HG02571 (cell line): ENCODE results near the gene SLC49A4.
"Not testable (repeated sequence)": the region's sequence is repeated elsewhere in the genome, so short reads cannot be mapped to it uniquely, and the experiment has no call there.

ENCODE experiments used
- ATAC-seq: cut with Tn5 transposase; IDR thresholded peaks from one replicate; pipeline ENCODE4 v1.9.1; 2021; ENCODE audit warnings: mild to moderate bottlenecking, moderate library complexity; ENCODE audit not compliant: unreplicated experiment

The SLC49A4 gene

GRCh38 chr3:122794779-122795673, at the start of gene SLC49A4:
TSS of gene SLC49A4 (plus strand) at chr3:122795069. CDS start at chr3:122795193, 124 bp downstream.
- peak; percentile 70 for ATAC-seq

- ATAC-seq = no peak
These were observed 49.4 kb upstream of the SLC49A4 start for GRCh38 chr3:122745369-122746021.

DNA sequence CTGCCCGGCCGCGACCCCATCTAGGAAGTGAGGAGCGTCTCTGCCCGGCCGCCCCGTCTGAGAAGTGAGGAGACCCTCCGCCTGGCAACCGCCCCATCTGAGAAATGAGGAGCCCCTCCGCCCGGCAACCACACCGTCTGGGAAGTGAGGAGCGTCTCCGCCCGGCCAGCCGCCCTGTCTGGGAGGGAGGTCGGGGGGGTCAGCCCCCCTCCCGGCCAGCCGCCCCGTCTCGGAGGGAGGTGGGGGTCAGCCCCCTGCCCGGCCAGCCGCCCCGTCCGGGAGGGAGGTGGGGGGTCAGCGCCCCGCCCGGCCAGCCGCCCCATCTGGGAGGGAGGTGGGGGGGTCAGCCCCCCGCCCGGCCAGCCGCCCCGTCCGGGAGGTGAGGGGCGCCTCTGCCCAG, 47.6 kb upstream of the SLC49A4 start:
- not testable (repeated sequence) for ATAC-seq

DNA sequence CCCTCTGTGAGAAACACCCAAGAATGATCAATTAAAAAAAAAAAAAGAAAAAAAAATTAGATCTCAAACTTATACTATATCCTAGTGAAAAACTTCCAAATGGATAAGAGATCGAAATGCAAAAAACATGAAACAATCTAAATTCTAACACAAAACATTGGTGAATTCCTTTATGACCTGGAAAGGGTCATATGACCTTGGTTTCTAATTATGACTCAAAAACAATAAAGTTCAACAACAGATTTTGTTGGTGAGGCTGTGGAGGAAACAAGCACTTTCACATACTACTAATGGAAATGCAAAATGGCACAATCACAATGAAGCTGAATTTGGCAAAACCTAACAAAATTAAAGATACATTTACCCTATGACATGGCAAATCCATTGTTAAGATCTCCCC, 46.5 kb upstream of the SLC49A4 start:
- ATAC-seq = no peak

DNA sequence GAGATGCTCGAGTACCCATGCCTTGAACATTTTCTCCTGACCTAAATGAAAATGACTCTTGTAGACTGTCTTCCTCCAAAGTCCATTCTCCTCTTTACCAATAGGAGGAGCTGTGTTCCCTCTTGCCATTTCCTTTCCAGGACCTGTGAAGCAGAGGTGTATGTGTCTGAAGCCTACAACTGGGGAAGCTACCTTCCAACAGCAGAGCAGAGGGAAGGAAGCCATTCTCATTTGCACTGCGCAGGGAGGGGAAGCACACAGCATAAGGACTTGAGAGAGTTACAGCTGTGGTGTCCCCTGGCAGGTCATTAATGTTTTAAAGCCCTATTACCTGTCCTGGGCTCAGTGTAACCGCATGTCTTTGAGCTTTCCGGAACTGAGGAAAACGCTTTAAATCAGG, 39.9 kb upstream of the SLC49A4 start:
- no peak for ATAC-seq

- ATAC-seq = no peak
These were observed 39.4 kb upstream of the SLC49A4 start for GRCh38 chr3:122755491-122755890.

- ATAC-seq = no peak
These were observed 35.9 kb upstream of the SLC49A4 start for GRCh38 chr3:122758877-122759560.

DNA sequence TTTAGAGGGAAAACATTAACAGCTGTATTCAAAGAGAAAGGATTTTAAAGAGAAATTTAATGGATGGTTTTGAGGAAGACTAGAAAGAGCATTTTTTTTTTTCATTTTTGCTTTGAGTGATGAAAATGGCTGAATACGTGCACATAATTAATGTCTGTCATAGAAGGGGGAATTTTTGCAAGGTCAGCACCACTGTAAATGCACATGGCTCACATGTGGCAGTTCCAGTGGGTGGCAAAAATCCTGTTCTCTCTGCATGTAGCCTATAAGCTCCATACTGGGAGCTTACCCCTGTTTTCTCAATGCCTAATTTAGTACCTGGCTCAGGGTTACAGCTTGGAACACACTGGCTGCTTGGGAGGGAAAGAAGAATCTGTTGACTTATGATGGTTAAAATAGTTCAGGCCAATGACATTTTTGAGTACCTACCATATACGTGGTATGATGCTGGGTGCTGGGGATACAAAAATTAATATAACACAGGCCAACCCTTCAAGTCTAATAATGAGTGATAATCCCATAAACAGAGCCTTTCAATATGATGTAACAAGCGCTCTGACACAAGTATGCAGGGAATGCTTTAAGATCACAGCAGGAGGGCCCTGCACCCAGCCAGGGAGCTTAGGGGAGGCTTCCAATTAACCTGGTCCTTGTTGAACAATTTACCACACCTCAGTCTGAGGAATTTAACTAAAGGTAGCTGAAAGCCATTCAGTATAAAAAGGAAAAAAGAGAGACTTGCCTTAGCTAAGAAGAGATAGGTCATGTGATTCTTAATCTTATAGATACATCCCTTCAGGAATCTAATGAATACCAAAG, 34.2 kb upstream of the SLC49A4 start:
- no peak for ATAC-seq

GRCh38 chr3:122766430-122766829, 28.4 kb upstream of the SLC49A4 start:
- no peak for ATAC-seq

DNA sequence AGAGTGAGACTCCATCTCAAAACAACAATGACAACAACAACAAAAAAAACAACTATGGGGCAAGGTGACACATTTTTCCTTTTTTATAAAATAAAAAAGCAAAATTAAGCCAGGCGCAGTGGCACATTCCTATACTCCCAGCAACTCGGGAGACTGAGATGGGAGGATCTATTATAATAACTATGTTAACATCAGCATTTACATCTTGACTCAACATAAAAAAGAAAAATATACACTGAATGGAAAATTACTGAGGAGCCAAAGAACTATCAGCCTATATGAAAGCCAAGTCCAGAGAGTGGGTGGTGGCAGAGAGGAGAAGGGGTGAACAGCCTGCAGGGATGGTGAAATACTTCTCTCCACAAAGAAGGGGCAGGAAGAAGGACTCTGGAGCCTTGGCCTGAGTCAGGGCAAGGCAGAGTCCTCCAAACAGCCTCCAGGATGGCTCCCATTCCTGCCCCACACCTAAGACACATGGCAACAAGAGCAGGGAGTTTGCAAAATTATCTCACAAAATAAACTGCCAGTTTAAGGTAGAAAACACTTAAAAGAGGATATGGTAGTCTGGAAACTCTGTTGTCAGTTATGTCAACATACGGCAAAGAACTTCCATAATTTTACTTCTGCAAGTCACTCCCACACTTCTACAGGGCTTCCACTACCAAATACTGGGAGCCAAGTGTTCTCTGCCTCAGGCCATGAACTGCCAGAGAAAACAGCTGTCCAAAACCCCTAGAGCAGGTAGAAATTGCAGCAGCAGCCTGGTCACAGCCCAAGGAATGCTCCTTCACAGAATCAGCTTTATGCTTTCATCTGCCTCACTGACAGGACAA, 27.1 kb upstream of the SLC49A4 start:
- no peak for ATAC-seq

DNA sequence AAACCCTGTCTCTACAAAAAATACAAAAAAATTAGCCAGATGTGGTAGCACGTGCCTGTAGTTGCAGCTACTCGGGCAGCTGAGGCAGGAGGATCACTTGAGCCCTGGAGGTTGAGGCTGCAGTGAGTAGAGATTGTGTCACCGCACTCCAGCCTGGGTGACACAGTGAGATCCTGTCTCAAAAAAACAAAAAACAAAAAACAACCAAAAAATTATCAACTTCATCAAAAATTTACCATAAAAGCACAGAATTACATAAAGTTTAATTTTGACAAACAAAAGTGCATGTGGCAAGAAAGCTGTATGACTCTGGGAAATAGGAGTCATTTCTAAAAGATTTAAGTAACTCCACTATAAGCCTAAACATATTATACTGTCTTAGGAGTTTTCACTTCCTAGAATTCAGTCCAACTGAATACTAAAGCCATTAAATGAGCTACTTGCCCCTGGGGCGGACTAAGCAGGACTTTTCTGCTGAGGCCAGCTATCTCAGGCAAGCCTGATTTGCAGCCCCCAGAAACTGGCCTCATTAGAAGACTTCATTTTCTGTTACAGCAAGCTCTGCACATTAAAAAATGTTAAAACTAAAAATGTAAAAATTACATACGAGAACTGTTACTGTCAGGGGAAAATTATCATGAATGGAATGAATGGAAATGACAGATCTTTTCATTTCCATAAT, 24.2 kb upstream of the SLC49A4 start:
- no peak for ATAC-seq

DNA sequence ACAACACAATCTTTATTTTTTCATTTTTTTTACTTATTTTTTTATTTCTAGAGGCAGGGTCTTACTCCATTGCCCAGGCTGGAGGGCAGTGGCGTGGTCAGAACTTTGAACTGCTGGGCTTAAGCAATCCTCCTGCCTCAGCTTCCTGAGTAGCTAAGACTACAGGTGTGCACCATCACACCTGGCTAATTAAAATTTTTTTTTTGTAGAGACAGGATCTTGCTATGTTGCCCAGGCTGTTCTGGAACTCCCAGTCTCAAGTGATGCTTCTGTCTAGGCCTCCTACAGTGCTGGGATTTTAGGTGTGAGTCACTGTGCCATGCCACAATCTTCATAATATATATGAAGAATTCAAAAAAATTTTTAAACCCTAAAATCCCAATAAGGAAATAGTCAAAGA, 22.0 kb upstream of the SLC49A4 start:
- no peak for ATAC-seq

GRCh38 chr3:122773944-122774509, 20.8 kb upstream of the SLC49A4 start:
- ATAC-seq = no peak

DNA sequence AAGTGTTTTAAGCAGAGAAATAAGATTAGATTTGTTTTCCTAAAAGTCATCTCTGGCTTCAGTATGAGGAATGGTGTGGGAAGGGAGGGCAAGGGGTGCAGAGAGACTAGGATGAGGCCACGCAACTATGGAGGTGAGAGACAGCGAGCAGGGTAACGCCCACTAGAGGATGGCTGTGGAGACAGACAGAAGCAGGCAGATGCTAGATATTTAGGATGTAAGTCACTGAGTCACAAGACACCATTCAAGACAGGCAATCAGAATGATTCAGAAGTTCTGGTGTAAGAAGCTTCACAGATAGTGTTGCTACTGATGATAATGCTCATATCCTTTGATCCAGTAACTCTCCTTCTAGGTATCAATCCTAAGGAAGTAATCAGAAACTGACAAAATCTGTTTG, 20.3 kb upstream of the SLC49A4 start:
- ATAC-seq = no peak

DNA sequence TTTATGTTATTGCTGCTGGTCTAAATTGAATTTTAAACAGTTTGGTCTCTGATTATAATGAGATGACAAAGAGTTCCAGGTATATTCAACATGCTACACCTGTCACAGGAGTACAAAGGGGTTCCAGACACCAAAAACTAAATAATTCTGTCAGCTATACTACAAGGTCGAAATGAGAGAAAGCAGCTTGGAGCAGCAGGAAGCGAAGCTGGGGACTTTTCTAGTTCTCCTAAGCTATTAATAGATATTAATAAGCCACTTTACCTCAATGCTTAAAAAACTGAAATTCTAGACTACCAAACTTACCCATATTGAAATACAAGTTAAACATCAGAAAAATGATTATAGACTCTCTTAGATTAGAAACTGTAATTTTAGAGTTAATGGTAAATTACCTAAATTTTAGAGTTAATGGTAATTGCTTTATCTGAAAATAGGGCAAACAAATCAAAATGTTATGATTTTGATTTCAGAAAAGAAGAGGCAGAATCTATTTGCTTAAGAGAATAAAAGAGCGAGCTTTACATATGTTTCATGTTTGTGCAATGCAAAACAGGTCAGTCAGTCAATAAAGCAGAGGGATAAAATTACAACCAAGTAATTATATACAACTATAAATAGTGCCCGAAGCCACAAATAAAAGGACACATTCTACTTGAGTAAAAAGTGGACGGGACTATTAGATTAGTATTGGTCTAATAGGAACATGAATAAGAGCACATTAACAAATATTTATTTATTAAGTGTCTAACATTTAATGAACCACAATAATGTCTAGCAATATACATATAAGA, 18.0 kb upstream of the SLC49A4 start:
- ATAC-seq = no peak

DNA sequence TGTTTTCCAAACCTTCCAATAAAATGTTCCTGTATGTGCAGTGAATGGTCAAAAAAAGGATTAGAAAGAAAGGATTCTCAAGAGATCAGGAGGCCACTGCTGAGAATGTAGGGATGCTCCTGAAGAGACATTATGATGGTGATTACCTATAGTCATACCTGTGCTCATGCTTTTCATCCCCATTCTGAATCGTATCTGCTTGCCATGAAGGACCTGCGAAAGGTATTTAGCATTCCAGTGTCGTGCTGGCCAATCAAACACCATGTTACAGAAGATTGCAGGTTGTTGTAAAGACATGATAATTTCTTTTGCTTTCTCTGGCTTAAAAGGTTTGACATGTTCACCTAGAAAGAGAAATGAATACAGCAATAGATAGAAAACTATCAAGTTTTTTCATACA, 17.3 kb upstream of the SLC49A4 start:
- no peak for ATAC-seq

GRCh38 chr3:122782804-122783203, 12.1 kb upstream of the SLC49A4 start:
- ATAC-seq = no peak

GRCh38 chr3:122784436-122784835, 10.4 kb upstream of the SLC49A4 start:
- no peak for ATAC-seq
